PC-9 (cell line): ENCODE measurements around the gene TMEM126A. TPM values are rescaled to one million over a fixed set of nuclear protein-coding genes. Genes with fewer than 3 reads are reported as not detected.

Source experiments
- BruUV-seq: library from RNA; stranded (reverse); fragments of 400-500 nt; replicated peaks from 2 replicates; lab custom pipeline; 2021; lab: Mats Ljungman, UMichigan
- CTCF ChIA-PET: fragments of 300-600 bp; sonication (Branson Sonifier 250); formaldehyde crosslinking; loops from one replicate; lab custom pipeline; 2022; ENCODE audit warnings: antibody characterized with exemption; lab: Charles Lee
- POLR2A ChIA-PET: fragments of 300-600 bp; sonication (Branson Sonifier 250); formaldehyde crosslinking; loops from one replicate; lab custom pipeline; 2022; ENCODE audit warnings: antibody characterized with exemption; ENCODE audit not compliant: unreplicated experiment; lab: Charles Lee
- DNase-seq, 2 experiments: peaks; one replicate each; pipeline versions ENCODE4 v3.0.0 to v3.0.0-alpha.2; 2015 to 2022; ENCODE audit warnings: mixed read lengths in 1 of 2
- H2AFZ ChIP-seq: fragments of 200-600 bp; sonication (generic); 2 replicates; pipeline ENCODE4 v1.8.1; 2017; ENCODE audit warnings: antibody characterized with exemption
- H3F3A ChIP-seq: fragments of 200-600 bp; sonication (generic); 2 replicates; pipeline ENCODE4 v1.8.1; 2017; ENCODE audit warnings: antibody characterized with exemption, mild to moderate bottlenecking, low read depth; ENCODE audit not compliant: insufficient read depth
- H3K27ac ChIP-seq: fragments of 200-600 bp; sonication (generic); 2 replicates; pipeline ENCODE4 v1.6.1; 2016; ENCODE audit warnings: mixed run types
- H3K27me3 ChIP-seq: fragments of 200-600 bp; sonication (generic); 2 replicates; pipeline ENCODE4 v1.6.1; 2016; ENCODE audit warnings: low read depth, mixed run types; ENCODE audit not compliant: insufficient read depth
- H3K36me3 ChIP-seq: fragments of 200-600 bp; sonication (generic); 2 replicates; pipeline ENCODE4 v1.6.1; 2016; ENCODE audit warnings: low read depth, mixed run types
- H3K4me1 ChIP-seq: fragments of 200-600 bp; sonication (generic); replicated peaks from 2 replicates; pipeline ENCODE4 v1.6.1; 2016; ENCODE audit warnings: mixed run types; ENCODE audit not compliant: insufficient read depth
- H3K4me2 ChIP-seq: fragments of 200-600 bp; sonication (generic); 2 replicates; pipeline ENCODE4 v1.6.1; 2017; ENCODE audit warnings: mixed run types
- H3K4me3 ChIP-seq: fragments of 200-600 bp; sonication (generic); 2 replicates; pipeline ENCODE4 v1.6.1; 2016; ENCODE audit warnings: mixed run types
- H3K79me2 ChIP-seq: fragments of 200-600 bp; sonication (generic); 2 replicates; pipeline ENCODE4 v1.6.1; 2017; ENCODE audit warnings: low read depth, mixed run types
- H3K9me2 ChIP-seq: fragments of 200-600 bp; sonication (generic); 2 replicates; pipeline ENCODE4 v1.8.1; 2017; ENCODE audit warnings: mild to moderate bottlenecking; ENCODE audit not compliant: insufficient read depth
- H3K9me3 ChIP-seq: fragments of 200-600 bp; sonication (generic); 2 replicates; pipeline ENCODE4 v1.8.1; 2016; ENCODE audit warnings: low read depth; ENCODE audit not compliant: insufficient read depth
- H4K20me1 ChIP-seq: fragments of 200-600 bp; sonication (generic); 2 replicates; pipeline ENCODE4 v1.8.1; 2017; ENCODE audit not compliant: insufficient read depth
- EZH2 ChIP-seq: fragments of 200-600 bp; sonication (generic); IDR thresholded peaks from 2 replicates; pipeline ENCODE4 v1.8.0; 2017; ENCODE audit warnings: antibody characterized with exemption, low read depth
- intact Hi-C: fragments of 100-400 bp; cut with micrococcal nuclease; formaldehyde crosslinking; loops from one replicate; pipeline ENCODE4 v1.10.0; 2022; ENCODE audit not compliant: unreplicated experiment
- total RNA-seq: library from RNA; stranded (reverse); gene quantifications from 2 replicates; pipeline ENCODE4 v1.2.3, GENCODE V29; 2021
- TF ChIP-seq, protein P1 (sequence below): fragments of 200-600 bp; sonication (generic); conservative IDR thresholded peaks from 2 replicates; pipeline ENCODE4 v1.6.1; 2017; ENCODE audit warnings: mixed run types, antibody characterized with exemption, mild to moderate bottlenecking, moderate library complexity

Gene TMEM126A
- total RNA-seq, 1 experiment from 2014 or later, result 26.3 TPM

DNA sequence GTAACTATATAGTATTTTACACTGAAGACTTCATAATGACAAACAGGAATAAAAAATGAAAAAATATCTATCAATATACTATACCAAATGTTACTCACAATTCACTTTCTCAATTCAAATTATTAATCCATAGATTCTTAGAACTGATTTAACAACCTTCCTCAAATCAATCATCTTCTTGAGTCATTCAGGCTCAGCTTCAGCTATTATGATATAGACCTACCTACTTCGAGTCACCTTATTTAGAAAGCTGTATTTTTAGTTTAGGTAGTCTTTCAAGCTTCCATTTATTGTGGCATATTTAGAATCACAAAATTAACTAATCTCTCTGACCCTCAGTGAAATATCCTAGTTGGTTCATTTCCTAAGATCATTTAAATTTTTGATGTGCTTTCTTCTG, 9.0 kb downstream of the TMEM126A start:
- no TSS peak for BruUV-seq
- POLR2A ChIA-PET, result interaction anchor here (0.5 kb wide), 1 partner anchor 975 kb away, joined by 4 read pairs; no protein-coding TSS in a partner anchor
- CTCF ChIA-PET, result no interaction called here
- H3K79me2 ChIP-seq, result peaks cover 60% of the 10 kb centered on the region
- H3K4me1 ChIP-seq, result peaks cover 44% of the 10 kb centered on the region
- intact Hi-C loops, result no loop called here
- peaks cover 65% of the 10 kb centered on the region for H3K36me3 ChIP-seq
- no peak overlapping the region for H3K4me3 ChIP-seq
- DNase-seq, result no peak
- no peaks in the 10 kb centered on the region for H3K9me3 ChIP-seq
- H3K4me2 ChIP-seq, result no peak overlapping the region
- TF ChIP-seq EZH2, result no peak
- TF ChIP-seq, protein P1, sequence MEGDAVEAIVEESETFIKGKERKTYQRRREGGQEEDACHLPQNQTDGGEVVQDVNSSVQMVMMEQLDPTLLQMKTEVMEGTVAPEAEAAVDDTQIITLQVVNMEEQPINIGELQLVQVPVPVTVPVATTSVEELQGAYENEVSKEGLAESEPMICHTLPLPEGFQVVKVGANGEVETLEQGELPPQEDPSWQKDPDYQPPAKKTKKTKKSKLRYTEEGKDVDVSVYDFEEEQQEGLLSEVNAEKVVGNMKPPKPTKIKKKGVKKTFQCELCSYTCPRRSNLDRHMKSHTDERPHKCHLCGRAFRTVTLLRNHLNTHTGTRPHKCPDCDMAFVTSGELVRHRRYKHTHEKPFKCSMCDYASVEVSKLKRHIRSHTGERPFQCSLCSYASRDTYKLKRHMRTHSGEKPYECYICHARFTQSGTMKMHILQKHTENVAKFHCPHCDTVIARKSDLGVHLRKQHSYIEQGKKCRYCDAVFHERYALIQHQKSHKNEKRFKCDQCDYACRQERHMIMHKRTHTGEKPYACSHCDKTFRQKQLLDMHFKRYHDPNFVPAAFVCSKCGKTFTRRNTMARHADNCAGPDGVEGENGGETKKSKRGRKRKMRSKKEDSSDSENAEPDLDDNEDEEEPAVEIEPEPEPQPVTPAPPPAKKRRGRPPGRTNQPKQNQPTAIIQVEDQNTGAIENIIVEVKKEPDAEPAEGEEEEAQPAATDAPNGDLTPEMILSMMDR, result no peak
- peaks cover 54% of the 10 kb centered on the region for H4K20me1 ChIP-seq
- H3K27ac ChIP-seq, result peak overlapping the region; percentile 20; the same call in 1 of the 2 replicates
- H3F3A ChIP-seq, result peaks cover 75% of the 10 kb centered on the region
- no peak overlapping the region for H2AFZ ChIP-seq
- H3K9me2 ChIP-seq, result no peaks in the 10 kb centered on the region
- no peaks in the 10 kb centered on the region for H3K27me3 ChIP-seq

- Histone ChIP-seq H3K4me2 (no peak overlapping the region), H3K79me2 (peaks cover 74% of the 10 kb centered on the region), H3F3A (peaks cover 64% of the 10 kb centered on the region), H3K9me2 (no peaks in the 10 kb centered on the region), H4K20me1 (peaks cover 68% of the 10 kb centered on the region), H3K27me3 (no peaks in the 10 kb centered on the region), H3K27ac (peak overlapping the region; percentile 3; the same call in 1 of the 2 replicates), H3K4me1 (peaks cover 51% of the 10 kb centered on the region), H3K4me3 (no peak overlapping the region), H2AFZ (no peak overlapping the region), H3K9me3 (no peaks in the 10 kb centered on the region), H3K36me3 (peaks cover 78% of the 10 kb centered on the region)
- POLR2A ChIA-PET, result no interaction called here
- TF ChIP-seq, protein P1, result no peak
- TF ChIP-seq EZH2, result no peak
- no peak for DNase-seq
- BruUV-seq, result no TSS peak
- CTCF ChIA-PET, result no interaction called here
- intact Hi-C loops, result no loop called here
These were observed 10.4 kb downstream of the TMEM126A start for GRCh38 chr11:85658180-85658579.

DNA sequence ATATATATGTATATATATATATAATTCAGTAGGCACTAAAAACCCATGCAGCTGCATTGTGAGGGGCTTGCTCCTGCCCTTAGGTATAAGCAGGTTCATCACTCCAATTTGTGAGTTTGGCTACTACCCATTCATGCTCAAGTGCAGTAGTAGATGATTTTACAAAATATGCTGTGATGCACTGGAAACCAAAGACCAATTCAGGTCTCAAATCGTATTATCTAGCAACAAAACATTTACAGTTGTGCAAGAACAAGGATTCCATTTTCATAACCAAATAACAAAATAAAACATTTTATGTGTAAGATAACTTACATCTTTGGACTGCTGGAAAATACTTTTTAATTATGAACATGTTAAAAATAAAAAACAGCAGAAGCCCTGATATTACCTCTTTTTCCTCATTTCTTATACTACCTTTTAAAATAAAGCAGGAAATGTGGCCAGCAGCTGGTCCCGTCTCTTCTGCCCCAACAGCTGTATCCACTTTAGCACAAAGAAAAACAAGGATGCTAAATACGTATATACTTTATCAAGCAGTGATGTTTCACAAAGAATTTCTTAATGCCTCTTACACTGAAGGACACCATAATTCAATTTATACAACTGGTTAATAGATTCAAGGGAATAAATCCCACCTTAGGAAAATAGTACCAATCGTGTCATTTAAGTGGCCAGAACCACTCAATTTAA, 14.4 kb downstream of the TMEM126A start:
- H3K4me3 ChIP-seq, result peak overlapping the region; percentile 98
- H3K79me2 ChIP-seq, result peaks cover 78% of the 10 kb centered on the region
- no peak for DNase-seq
- no peak overlapping the region for H3K27ac ChIP-seq
- peaks cover 68% of the 10 kb centered on the region for H4K20me1 ChIP-seq
- H3K9me3 ChIP-seq, result no peaks in the 10 kb centered on the region
- ChIA-PET CTCF (interaction anchor here (0.6 kb wide), 1 partner anchor 57 kb away, joined by 3 read pairs; no protein-coding TSS in a partner anchor), POLR2A (interaction anchor here (0.6 kb wide), 1 partner anchor 27 kb away, joined by 8 read pairs; no protein-coding TSS in a partner anchor)
- H3K4me1 ChIP-seq, result peaks cover 48% of the 10 kb centered on the region
- no TSS peak for BruUV-seq
- peaks cover 65% of the 10 kb centered on the region for H3K36me3 ChIP-seq
- H3K9me2 ChIP-seq, result no peaks in the 10 kb centered on the region
- no peaks in the 10 kb centered on the region for H3K27me3 ChIP-seq
- no peak overlapping the region for H2AFZ ChIP-seq
- peak overlapping the region; percentile 98 for H3K4me2 ChIP-seq
- intact Hi-C loops, result loop anchor here (5.0 to 10.0 kb wide), 3 partner anchors 183 to 1760 kb away; partner anchors contain the start of gene EED
- peaks cover 36% of the 10 kb centered on the region for H3F3A ChIP-seq
- TF ChIP-seq, protein P1, result no peak
- TF ChIP-seq EZH2, result no peak
